ENCODE results near the gene AHNAK.

The AHNAK gene

GRCh38 chr11:62493801-62494200 lies 52.8 kb downstream of the AHNAK start:
- DNase-seq: no peak

- DNase-seq: no peak
Measured at GRCh38 chr11:62492586-62492985, 54.0 kb downstream of the AHNAK start.

GRCh38 chr11:62491571-62492329 lies 54.9 kb downstream of the AHNAK start:
- no peak for DNase-seq

GRCh38 chr11:62489204-62489603 lies 57.4 kb downstream of the AHNAK start:
- DNase-seq: no peak

GRCh38 chr11:62487738-62488551 lies 58.7 kb downstream of the AHNAK start:
- no peak for DNase-seq

GRCh38 chr11:62487136-62487535 lies 59.5 kb downstream of the AHNAK start:
- no peak for DNase-seq

- DNase-seq: no peak
Measured at GRCh38 chr11:62484352-62484751, 62.3 kb downstream of the AHNAK start.

- no peak for DNase-seq
Measured at GRCh38 chr11:62482753-62483152, 63.9 kb downstream of the AHNAK start.

GRCh38 chr11:62479631-62480201 lies 66.9 kb downstream of the AHNAK start:
- DNase-seq: no peak

- DNase-seq: no peak
Measured at GRCh38 chr11:62477927-62478326, 68.7 kb downstream of the AHNAK start.

GRCh38 chr11:62472063-62472884 lies 74.3 kb downstream of the AHNAK start:
- no peak for DNase-seq

- no peak for DNase-seq
Measured at GRCh38 chr11:62471603-62472002, 75.0 kb downstream of the AHNAK start.

- DNase-seq: no peak
Measured at GRCh38 chr11:62468577-62468976, 78.0 kb downstream of the AHNAK start.

- DNase-seq: no peak
Measured at GRCh38 chr11:62466444-62466843, 80.2 kb downstream of the AHNAK start.

GRCh38 chr11:62464655-62465054 lies 82.0 kb downstream of the AHNAK start:
- no peak for DNase-seq

GRCh38 chr11:62463121-62463542 lies 83.5 kb downstream of the AHNAK start:
- DNase-seq: no peak

- no peak for DNase-seq
Measured at GRCh38 chr11:62462508-62462892, 84.1 kb downstream of the AHNAK start.

- no peak for DNase-seq
Measured at GRCh38 chr11:62461740-62462507, 84.7 kb downstream of the AHNAK start.

GRCh38 chr11:62459080-62459479 lies 87.5 kb downstream of the AHNAK start:
- DNase-seq: no peak

GRCh38 chr11:62458212-62459002 lies 88.2 kb downstream of the AHNAK start:
- no peak for DNase-seq

- no peak for DNase-seq
Measured at GRCh38 chr11:62457478-62457877, 89.1 kb downstream of the AHNAK start.
